HEK293 (cell line): ENCODE data around the gene SPINK4.

ENCODE experiments used
- CTCF ChIP-seq: fragments of 450-650 bp; formaldehyde crosslinking; IDR thresholded peaks from 2 replicates; pipeline ENCODE4 v1.5.1; 2016; ENCODE audit warnings: missing biosample characterization, missing genetic modification characterization
- ZNF837 ChIP-seq: fragments of 450-650 bp; formaldehyde crosslinking; IDR thresholded peaks from 2 replicates; pipeline ENCODE4 v1.5.1; 2016; ENCODE audit warnings: missing biosample characterization, missing genetic modification characterization

GRCh38 chr9:33297432-33297831 is 57.5 kb downstream of the SPINK4 start:
- TF ChIP-seq ZNF837 (tag by site-specific recombination) (no peak), CTCF (tag by site-specific recombination) (no peak)
